ENCODE data around the gene NRG2. TPM values are rescaled to one million over a fixed set of nuclear protein-coding genes. Genes with fewer than 3 reads are reported as not detected.

NRG2 gene
- total RNA-seq, 4 donors from 2014 or later = 1.1 to 2.9 (median 1.8) TPM

GRCh38 chr5:139848508-139849100 lies 194.5 kb downstream of the NRG2 start:
- 16 to 31% methylated on average over 18 to 32 of the region's 43 CpGs for WGBS, 2 donors
- intact Hi-C loops (cut with DNase I) = no loop called here
- H3K9me3 ChIP-seq = no peaks in the 10 kb centered on the region
- peak overlapping the region in 2 of 3 donors; percentile 30 to 58 for H3K4me3 ChIP-seq (replicated peaks in 1 of 3)
- peaks cover 5 to 10% of the 10 kb centered on the region in 2 donors for H3K4me1 ChIP-seq
- peak overlapping the region in 1 of 3 donors; percentile 66 for H3K27ac ChIP-seq
- H3K36me3 ChIP-seq = no peaks in the 10 kb centered on the region
- TF ChIP-seq CTCF (IDR thresholded peaks at IDR 0.05) (no peak), POLR2A (IDR thresholded peaks at IDR 0.05) (no peak)
- peak; percentile 32 to 36 for DNase-seq
- no peaks in the 10 kb centered on the region for H3K27me3 ChIP-seq

DNA sequence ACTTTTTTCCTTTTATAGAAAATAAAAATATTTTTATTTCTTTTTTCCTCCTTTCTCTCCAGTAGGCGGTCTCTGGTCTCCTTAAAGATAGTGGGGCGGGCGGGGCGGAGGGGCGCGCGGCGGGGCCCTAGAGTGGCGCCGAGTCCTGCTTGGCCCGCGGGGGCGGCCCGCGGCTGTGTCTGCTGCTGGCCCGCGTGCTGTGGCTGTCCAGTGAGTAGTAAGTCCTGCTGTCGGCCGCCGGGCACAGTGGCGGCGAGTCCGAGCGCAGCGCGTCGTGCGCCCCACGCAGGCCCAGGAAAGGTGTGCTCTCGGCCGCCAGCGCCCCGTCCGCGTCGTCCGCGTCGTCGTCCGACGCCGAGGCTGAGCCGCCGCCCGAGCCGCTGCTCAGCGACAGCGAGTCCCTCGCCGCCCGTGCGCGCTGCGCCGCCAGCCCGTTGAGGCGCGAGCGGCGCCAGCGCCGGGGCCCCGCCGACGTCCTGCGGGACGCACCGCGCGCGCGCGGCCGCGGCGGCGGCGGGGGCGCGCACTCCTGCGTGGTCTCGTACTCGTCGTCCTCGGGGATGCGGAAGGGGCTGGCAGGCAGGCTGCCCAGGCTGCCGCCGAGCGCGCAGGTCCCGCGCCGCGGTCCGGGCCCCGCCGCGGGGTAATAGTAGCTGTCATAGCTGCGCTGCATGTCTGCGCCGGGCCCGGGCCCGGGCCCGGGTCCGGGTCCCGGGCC lies 195.2 kb downstream of the NRG2 start:
- DNase-seq = peak; percentile 57 to 58
- Histone ChIP-seq H3K36me3 (no peaks in the 10 kb centered on the region), H3K4me1 (peaks cover 5 to 10% of the 10 kb centered on the region in 2 donors), H3K27ac (peak overlapping the region in 1 of 3 donors; percentile 66), H3K4me3 (replicated peaks in 1 of 3) (peak overlapping the region in 2 of 3 donors; percentile 30 to 58), H3K9me3 (no peaks in the 10 kb centered on the region), H3K27me3 (no peaks in the 10 kb centered on the region)
- 1% methylated on average over 17 to 32 of the region's 107 CpGs for WGBS, 2 donors
- TF ChIP-seq CTCF (IDR thresholded peaks at IDR 0.05) (peak in 2 of 6 experiments; percentile 6 to 11), POLR2A (IDR thresholded peaks at IDR 0.05) (peak in 1 of 2 donors; percentile 52)
- intact Hi-C loops (cut with DNase I) = no loop called here

- H3K27ac ChIP-seq = no peak overlapping the region
- TF ChIP-seq POLR2A (IDR thresholded peaks at IDR 0.05) (no peak), CTCF (IDR thresholded peaks at IDR 0.05) (no peak)
- DNase-seq = no peak
- no peaks in the 10 kb centered on the region for H3K9me3 ChIP-seq
- no peaks in the 10 kb centered on the region for H3K36me3 ChIP-seq
- H3K27me3 ChIP-seq = no peaks in the 10 kb centered on the region
- intact Hi-C loops (cut with DNase I) = no loop called here
- 42 to 47% methylated on average over 9 to 10 of the region's 10 CpGs for WGBS, 2 donors
- no peak overlapping the region for H3K4me3 ChIP-seq (replicated peaks in 1 of 3)
- H3K4me1 ChIP-seq = peaks cover 5 to 10% of the 10 kb centered on the region in 2 donors
These were observed 196.0 kb downstream of the NRG2 start for GRCh38 chr5:139847091-139847490.

DNA sequence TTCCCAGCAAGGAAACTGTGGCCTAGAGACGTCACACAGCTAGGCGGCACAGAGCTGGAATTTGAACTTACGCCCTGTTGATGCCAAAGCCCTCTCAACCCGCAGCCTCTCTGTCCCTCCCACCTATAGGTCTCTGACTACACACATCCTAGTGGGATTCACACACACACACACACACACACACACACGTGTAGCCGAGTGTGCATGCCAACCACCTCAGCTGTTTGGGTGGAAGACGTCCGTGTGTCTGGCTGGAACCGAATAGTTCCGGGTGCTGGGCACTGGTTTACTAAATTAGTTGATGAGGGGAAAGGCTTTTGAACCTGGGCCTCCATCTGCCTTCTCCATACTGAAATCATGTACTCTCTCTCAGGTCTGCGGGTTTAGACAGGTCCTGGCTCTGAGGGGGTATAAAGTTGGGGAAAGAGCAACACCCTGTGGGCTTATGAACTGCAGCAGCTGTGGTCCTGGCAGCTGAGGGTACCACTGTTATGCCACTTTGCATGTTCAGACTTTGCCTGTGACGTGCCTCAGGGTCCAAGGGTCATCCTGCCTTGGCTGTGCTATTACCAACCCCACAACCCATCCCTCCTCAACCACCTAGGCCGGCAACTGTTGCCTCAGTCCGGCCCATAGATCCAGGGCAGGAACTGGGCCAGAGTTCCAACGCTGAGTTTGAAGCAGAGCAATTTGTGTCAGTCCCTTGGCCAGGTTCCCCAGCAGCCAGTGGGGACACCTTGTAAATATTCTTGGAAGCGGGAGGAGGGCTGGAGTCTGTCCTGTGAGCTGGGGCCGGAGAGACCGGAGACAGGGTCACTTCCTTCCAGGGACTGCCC lies 197.0 kb downstream of the NRG2 start:
- WGBS, 2 donors = 84 to 85% methylated on average over 15 to 18 of the region's 18 CpGs
- no peaks in the 10 kb centered on the region for H3K27me3 ChIP-seq
- H3K4me1 ChIP-seq = peaks cover 5 to 10% of the 10 kb centered on the region in 2 donors
- H3K4me3 ChIP-seq (replicated peaks in 1 of 3) = no peak overlapping the region
- DNase-seq = no peak
- TF ChIP-seq CTCF (IDR thresholded peaks at IDR 0.05) (no peak), POLR2A (IDR thresholded peaks at IDR 0.05) (no peak)
- no peaks in the 10 kb centered on the region for H3K9me3 ChIP-seq
- H3K27ac ChIP-seq = no peak overlapping the region
- H3K36me3 ChIP-seq = no peaks in the 10 kb centered on the region
- intact Hi-C loops (cut with DNase I) = no loop called here

Measured in thyroid gland (tissue), 4 donors.